HCT116 (cell line): ENCODE results near the gene MAN1A1. TPM values are rescaled to one million over a fixed set of nuclear protein-coding genes. Genes with fewer than 3 reads are reported as not detected.

Experiments
- ATAC-seq: fragments of 200-7000 bp; cut with Tn5 transposase; 2 replicates; pipeline ENCODE4 v1.9.1; 2020; ENCODE audit warnings: mild to moderate bottlenecking, moderate library complexity
- BruUV-seq: library from RNA; stranded (reverse); fragments of 400-500 nt; replicated peaks from 2 replicates; lab custom pipeline; 2021; lab: Mats Ljungman, UMichigan
- CTCF ChIA-PET: fragments of 300-600 bp; sonication (Branson Sonifier 250); formaldehyde crosslinking; loops from one replicate; lab custom pipeline; 2021; ENCODE audit warnings: antibody characterized with exemption; lab: Charles Lee
- POLR2A ChIA-PET: fragments of 300-600, 350-600 bp; sonication (Branson Sonifier 250); formaldehyde crosslinking; loops from one replicate; lab custom pipeline; 2021; ENCODE audit warnings: antibody characterized with exemption; lab: Charles Lee
- RAD21 ChIA-PET, 2 experiments: fragments of 300-600 bp; sonication (Branson Sonifier 250); formaldehyde crosslinking; loops; one replicate each; lab custom pipeline; 2023; ENCODE audit warnings: low total read pairs in 2 of 2; ENCODE audit not compliant: uncharacterized antibody in 2 of 2, unreplicated experiment in 2 of 2, low non-redundant PET in 1 of 2; lab: Charles Lee
- DNase-seq: peaks from one replicate; pipeline ENCODE4 v3.0.0-alpha.2; 2010; ENCODE audit warnings: low read depth, low spot score
- H2AFZ ChIP-seq: fragments of 200-600 bp; shearing (Covaris generic), sonication (generic); 2 replicates; pipeline ENCODE4 v1.6.1; 2017; ENCODE audit warnings: low read depth, mixed run types, mixed read lengths, antibody characterized with exemption, low read length; ENCODE audit not compliant: poor library complexity, severe bottlenecking
- H3K27ac ChIP-seq: 2 replicates; pipeline ENCODE4 v1.5.1; 2012; ENCODE audit warnings: low read depth, low read length
- H3K27me3 ChIP-seq: fragments of 200-600 bp; sonication (generic); 2 replicates; pipeline ENCODE4 v1.6.1; 2016; ENCODE audit warnings: mixed run types, low read length, mixed read lengths; ENCODE audit not compliant: insufficient read depth
- H3K36me3 ChIP-seq, 2 experiments: fragments of 200-500 bp in 1 of 2; fragments of 200-600 bp in 1 of 2; sonication (Bioruptor generic) in 1 of 2; sonication (generic) in 1 of 2; 2 replicates each; pipeline versions ENCODE4 v1.5.1 to v1.6.1; 2014 to 2016; ENCODE audit warnings: low read length in 2 of 2, inconsistent platforms in 1 of 2, mixed read lengths in 1 of 2, mixed run types in 1 of 2; ENCODE audit not compliant: insufficient read depth in 2 of 2, control insufficient read depth in 1 of 2
- H3K4me1 ChIP-seq, 2 experiments: fragments of 200-600 bp in 1 of 2; sonication (generic) in 1 of 2; 2 replicates each; pipeline versions ENCODE4 v1.5.1 to v1.6.1; 2012 to 2017; ENCODE audit warnings: low read length in 2 of 2, inconsistent platforms in 1 of 2, mild to moderate bottlenecking in 1 of 2, mixed read lengths in 1 of 2, mixed run types in 1 of 2, moderate library complexity in 1 of 2; ENCODE audit not compliant: insufficient read depth in 2 of 2, control insufficient read depth in 1 of 2
- H3K4me2 ChIP-seq: fragments of 200-600 bp; sonication (generic); 2 replicates; pipeline ENCODE4 v1.6.1; 2017; ENCODE audit warnings: mixed run types, low read length, mixed read lengths
- H3K4me3 ChIP-seq, 2 experiments: fragments of 200-600 bp in 1 of 2; sonication (generic) in 1 of 2; replicated peaks in 1 of 2; 2 replicates each; pipeline ENCODE4 v1.5.1; 2011 to 2016; ENCODE audit warnings: low read length in 2 of 2, control low read depth in 1 of 2, low read depth in 1 of 2, mild to moderate bottlenecking in 1 of 2, mixed read lengths in 1 of 2, mixed run types in 1 of 2
- H3K79me2 ChIP-seq: fragments of 200-600 bp; sonication (generic); 2 replicates; pipeline ENCODE4 v1.6.1; 2017; ENCODE audit warnings: mild to moderate bottlenecking, mixed run types, low read length, moderate library complexity, mixed read lengths; ENCODE audit not compliant: insufficient read depth
- H3K9ac ChIP-seq: fragments of 200-600 bp; sonication (generic); 2 replicates; pipeline ENCODE4 v1.6.1; 2016; ENCODE audit warnings: low read length, mixed read lengths
- H3K9me2 ChIP-seq: fragments of 200-600 bp; sonication (generic), shearing (Covaris generic); 2 replicates; pipeline ENCODE4 v1.6.1; 2017; ENCODE audit warnings: mixed run types, mild to moderate bottlenecking, moderate library complexity; ENCODE audit not compliant: insufficient read depth
- H3K9me3 ChIP-seq, 2 experiments: fragments of 200-500 bp in 1 of 2; fragments of 200-600 bp in 1 of 2; sonication (Bioruptor generic) in 1 of 2; sonication (generic) in 1 of 2; 2 replicates each; pipeline ENCODE4 v1.6.1; 2014 to 2017; ENCODE audit warnings: low read length in 2 of 2, mixed read lengths in 2 of 2, inconsistent platforms in 1 of 2, low read depth in 1 of 2, mild to moderate bottlenecking in 1 of 2, mixed run types in 1 of 2, moderate library complexity in 1 of 2; ENCODE audit not compliant: control insufficient read depth in 1 of 2, insufficient read depth in 1 of 2
- H4K20me1 ChIP-seq: fragments of 200-600 bp; sonication (generic), shearing (Covaris generic); 2 replicates; pipeline ENCODE4 v1.6.1; 2017; ENCODE audit warnings: mixed run types, mild to moderate bottlenecking, moderate library complexity; ENCODE audit not compliant: insufficient read depth
- CEBPB ChIP-seq: IDR thresholded peaks from 2 replicates; pipeline ENCODE4 v1.6.1; 2012; ENCODE audit warnings: low read depth
- EGR1 ChIP-seq: IDR thresholded peaks from 2 replicates; pipeline ENCODE4 v1.6.1; 2012; ENCODE audit warnings: low read depth
- ELF1 ChIP-seq: IDR thresholded peaks from 2 replicates; pipeline ENCODE4 v1.6.1; 2012; ENCODE audit warnings: low read depth, borderline replicate concordance
- EZH2 ChIP-seq: fragments of 200-600 bp; sonication (generic); IDR thresholded peaks from 2 replicates; pipeline ENCODE4 v1.6.1; 2017; ENCODE audit warnings: antibody characterized with exemption, mixed run types
- EZH2phosphoT487 ChIP-seq: fragments of 200-600 bp; IDR thresholded peaks from 2 replicates; pipeline ENCODE4 v1.6.1; 2018; ENCODE audit warnings: antibody characterized with exemption, borderline replicate concordance
- FOSL1 ChIP-seq: IDR thresholded peaks from 2 replicates; pipeline ENCODE4 v1.6.1; 2012; ENCODE audit warnings: low read depth
- JUND ChIP-seq: IDR thresholded peaks from 2 replicates; pipeline ENCODE4 v1.6.1; 2012
- POLR2A ChIP-seq: IDR thresholded peaks from 2 replicates; pipeline ENCODE4 v1.7.0; 2011; ENCODE audit warnings: borderline replicate concordance; ENCODE audit not compliant: insufficient read depth, insufficient read length; ENCODE audit errors: extremely low read depth
- RAD21 ChIP-seq: IDR thresholded peaks from 2 replicates; pipeline ENCODE4 v1.6.1; 2012; ENCODE audit warnings: low read depth, mild to moderate bottlenecking
- SIN3A ChIP-seq: IDR thresholded peaks from 2 replicates; pipeline ENCODE4 v1.6.1; 2012; ENCODE audit warnings: low read depth
- SP1 ChIP-seq: IDR thresholded peaks from 2 replicates; pipeline ENCODE4 v1.6.1; 2012; ENCODE audit warnings: low read depth
- SRF ChIP-seq: IDR thresholded peaks from 2 replicates; pipeline ENCODE4 v1.6.1; 2012; ENCODE audit warnings: low read depth
- YY1 ChIP-seq: IDR thresholded peaks from 2 replicates; pipeline ENCODE4 v1.6.1; 2011; ENCODE audit warnings: low read length, low read depth, moderate library complexity, mild to moderate bottlenecking; ENCODE audit not compliant: insufficient replicate concordance; ENCODE audit errors: extremely low read depth
- ZFX ChIP-seq: fragments of 450-650 bp; IDR thresholded peaks from 2 replicates; pipeline ENCODE4 v1.6.1; 2017
- ZNF274 ChIP-seq: fragments of 200-500 bp; sonication (Bioruptor generic); IDR thresholded peaks from 2 replicates; pipeline ENCODE4 v1.6.1; 2014; ENCODE audit warnings: mild to moderate bottlenecking, low read depth, low read length, inconsistent platforms
- intact Hi-C: fragments of 100-400 bp; cut with micrococcal nuclease; formaldehyde crosslinking; loops from 2 replicates; pipeline ENCODE4 v1.10.0; 2022
- total RNA-seq: library from RNA; stranded (reverse); gene quantifications from one replicate; pipeline ENCODE4 v1.2.1, GENCODE V29; 2021; ENCODE audit not compliant: unreplicated experiment
- TF ChIP-seq, protein P1 (sequence below): IDR thresholded peaks from 2 replicates; pipeline ENCODE4 v1.6.1; 2012
- TF ChIP-seq, protein P2 (sequence below): IDR thresholded peaks from 2 replicates; pipeline ENCODE4 v1.6.1; 2011; ENCODE audit warnings: mild to moderate bottlenecking, low read length, moderate library complexity; ENCODE audit not compliant: insufficient replicate concordance; ENCODE audit errors: extremely low read depth

The MAN1A1 gene
- total RNA-seq, 1 experiment from 2014 or later, result 46.0 TPM

DNA sequence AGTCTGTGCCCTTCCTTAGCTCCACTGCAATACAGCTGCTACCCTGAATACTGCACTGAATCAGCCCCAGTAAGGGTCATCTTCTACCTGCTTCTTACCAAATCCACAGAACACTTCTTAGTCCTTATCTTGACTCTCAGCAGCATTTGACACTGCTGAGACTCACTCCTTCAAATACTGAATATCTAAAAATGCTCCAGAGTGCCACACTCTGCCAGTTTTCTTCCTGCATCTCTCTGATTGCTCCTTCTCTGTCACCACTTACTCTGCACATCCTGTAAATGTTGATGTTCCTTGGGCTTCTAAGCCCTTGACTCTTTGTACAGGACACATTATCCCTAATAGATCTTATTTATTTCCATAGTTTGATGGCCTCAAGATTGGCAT lies 19.8 kb downstream of the MAN1A1 start:
- TF ChIP-seq SIN3A (no peak), FOSL1 (no peak), CEBPB (no peak), ELF1 (no peak), SRF (no peak), POLR2A (no peak), EZH2 (no peak)
- Histone ChIP-seq H3K9me3 (no peaks in the 10 kb centered on the region), H3K4me3 (no peak overlapping the region), H3K27ac (no peak overlapping the region), H3K4me1 (peaks cover 5 to 6% of the 10 kb centered on the region in 2 experiments; a peak in 2 of 4 replicates), H3K79me2 (peaks cover 13% of the 10 kb centered on the region), H3K9ac (no peak overlapping the region), H3K36me3 (peaks cover 0 to 15% of the 10 kb centered on the region in 2 experiments; a peak in 1 of 4 replicates), H4K20me1 (peaks cover 5% of the 10 kb centered on the region; the same call in 1 of the 2 replicates), H3K9me2 (no peaks in the 10 kb centered on the region), H2AFZ (no peak overlapping the region), H3K27me3 (no peaks in the 10 kb centered on the region), H3K4me2 (no peak overlapping the region)
- no TSS peak for BruUV-seq
- ATAC-seq (no peak), DNase-seq (no peak)
- ChIA-PET POLR2A (no interaction called here), RAD21 (no interaction called here), CTCF (no interaction called here)
- intact Hi-C loops, result loop anchor here (5.0 kb wide), 1 partner anchor 182 kb away; no protein-coding TSS in a partner anchor

DNA sequence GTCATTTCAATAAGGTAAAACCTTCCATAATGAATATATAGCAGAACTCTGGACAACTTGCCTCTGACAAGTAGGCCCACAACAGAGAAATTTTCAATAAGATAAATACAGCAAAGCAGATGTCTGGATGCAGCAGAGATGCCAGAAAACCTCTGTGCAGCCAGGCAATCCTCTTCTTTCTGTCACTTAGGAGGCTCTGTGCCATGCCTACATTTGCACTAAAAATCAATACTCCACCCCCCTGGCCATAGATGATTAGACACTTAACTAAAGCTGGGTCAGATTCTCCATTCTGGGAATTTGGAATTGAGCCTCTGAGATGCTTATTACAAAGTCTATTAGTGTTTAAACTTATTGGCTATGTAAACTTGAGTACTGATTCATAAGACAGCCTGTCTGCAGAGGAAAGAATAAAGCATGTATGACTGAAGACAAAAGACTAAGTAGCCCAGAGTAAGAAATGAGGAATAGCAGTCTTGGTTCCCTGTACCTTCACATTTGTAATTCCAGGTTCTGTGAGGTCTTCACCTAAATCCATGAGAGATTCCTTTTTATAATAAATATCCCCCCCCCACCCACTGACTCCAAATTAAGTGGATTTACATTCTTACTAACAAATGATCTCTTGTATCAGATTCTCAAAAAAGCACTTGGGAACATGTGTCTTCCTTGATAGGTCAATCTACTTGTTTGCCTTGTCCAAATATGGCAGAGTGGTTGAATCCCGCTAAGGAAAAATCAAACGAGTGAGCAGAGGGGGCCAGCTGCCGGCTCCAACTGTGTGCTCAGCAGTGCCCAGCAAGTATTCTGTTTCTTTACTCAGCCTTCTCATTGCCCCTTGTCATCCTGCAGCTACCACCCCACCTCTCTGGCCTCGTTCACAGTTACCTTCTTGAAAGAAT lies 20.4 kb downstream of the MAN1A1 start:
- POLR2A ChIA-PET, result no interaction called here
- Histone ChIP-seq H3K27me3 (no peaks in the 10 kb centered on the region), H3K4me2 (no peak overlapping the region), H3K27ac (no peak overlapping the region), H3K4me3 (no peak overlapping the region), H3K9ac (no peak overlapping the region), H3K36me3 (peaks cover 0 to 15% of the 10 kb centered on the region in 2 experiments; a peak in 1 of 4 replicates), H3K9me2 (no peaks in the 10 kb centered on the region), H3K4me1 (peaks cover 4 to 10% of the 10 kb centered on the region in 2 experiments; a peak in 3 of 4 replicates), H3K79me2 (peaks cover 8% of the 10 kb centered on the region), H2AFZ (no peak overlapping the region), H3K9me3 (no peaks in the 10 kb centered on the region), H4K20me1 (peaks cover 4% of the 10 kb centered on the region; the same call in 1 of the 2 replicates)
- DNase-seq, result no peak
- no TSS peak for BruUV-seq
- CTCF ChIA-PET, result no interaction called here
- intact Hi-C loops, result no loop called here
- RAD21 ChIA-PET, result no interaction called here
- ATAC-seq, result no peak
- TF ChIP-seq POLR2A (no peak), RAD21 (no peak), EZH2phosphoT487 (no peak), ZNF274 (no peak), SIN3A (no peak), YY1 (no peak), SP1 (no peak), ZFX (no peak), JUND (no peak), FOSL1 (no peak), EGR1 (no peak)
- TF ChIP-seq, protein P1, sequence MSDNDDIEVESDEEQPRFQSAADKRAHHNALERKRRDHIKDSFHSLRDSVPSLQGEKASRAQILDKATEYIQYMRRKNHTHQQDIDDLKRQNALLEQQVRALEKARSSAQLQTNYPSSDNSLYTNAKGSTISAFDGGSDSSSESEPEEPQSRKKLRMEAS, result no peak
- TF ChIP-seq, protein P2, sequence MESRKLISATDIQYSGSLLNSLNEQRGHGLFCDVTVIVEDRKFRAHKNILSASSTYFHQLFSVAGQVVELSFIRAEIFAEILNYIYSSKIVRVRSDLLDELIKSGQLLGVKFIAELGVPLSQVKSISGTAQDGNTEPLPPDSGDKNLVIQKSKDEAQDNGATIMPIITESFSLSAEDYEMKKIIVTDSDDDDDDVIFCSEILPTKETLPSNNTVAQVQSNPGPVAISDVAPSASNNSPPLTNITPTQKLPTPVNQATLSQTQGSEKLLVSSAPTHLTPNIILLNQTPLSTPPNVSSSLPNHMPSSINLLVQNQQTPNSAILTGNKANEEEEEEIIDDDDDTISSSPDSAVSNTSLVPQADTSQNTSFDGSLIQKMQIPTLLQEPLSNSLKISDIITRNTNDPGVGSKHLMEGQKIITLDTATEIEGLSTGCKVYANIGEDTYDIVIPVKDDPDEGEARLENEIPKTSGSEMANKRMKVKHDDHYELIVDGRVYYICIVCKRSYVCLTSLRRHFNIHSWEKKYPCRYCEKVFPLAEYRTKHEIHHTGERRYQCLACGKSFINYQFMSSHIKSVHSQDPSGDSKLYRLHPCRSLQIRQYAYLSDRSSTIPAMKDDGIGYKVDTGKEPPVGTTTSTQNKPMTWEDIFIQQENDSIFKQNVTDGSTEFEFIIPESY, result no peak
